Osteoblast (primary cell): ENCODE results near the gene NFIC. TPM values are rescaled to one million over a fixed set of nuclear protein-coding genes. Genes with fewer than 3 reads are reported as not detected.

ENCODE experiments used
- DNase-seq: peaks from one replicate; pipeline ENCODE4 v3.0.0; 2011; ENCODE audit warnings: low spot score, mixed read lengths; ENCODE audit not compliant: insufficient read length; ENCODE audit errors: missing footprints
- H2AFZ ChIP-seq: 2 replicates; pipeline ENCODE4 v1.6.0; 2011; ENCODE audit warnings: mild to moderate bottlenecking, low read length
- H3K27ac ChIP-seq: 2 replicates; pipeline ENCODE4 v1.5.1; 2011; ENCODE audit warnings: mild to moderate bottlenecking, low read depth, low read length, moderate library complexity
- H3K27me3 ChIP-seq: 2 replicates; pipeline ENCODE4 v1.6.0; 2012; ENCODE audit warnings: mild to moderate bottlenecking, control low read depth, inconsistent platforms, low read length, moderate library complexity; ENCODE audit not compliant: insufficient read depth
- H3K36me3 ChIP-seq: 2 replicates; pipeline ENCODE4 v1.5.1; 2011; ENCODE audit warnings: mild to moderate bottlenecking, low read length, control low read depth, moderate library complexity; ENCODE audit not compliant: insufficient read depth
- H3K4me1 ChIP-seq: 2 replicates; pipeline ENCODE4 v1.5.1; 2011; ENCODE audit warnings: mild to moderate bottlenecking, low read length, control low read depth, moderate library complexity; ENCODE audit not compliant: insufficient read depth
- H3K4me2 ChIP-seq: 2 replicates; pipeline ENCODE4 v1.6.0; 2011; ENCODE audit warnings: mild to moderate bottlenecking, low read length; ENCODE audit not compliant: insufficient read depth
- H3K4me3 ChIP-seq: fragments of 200-600 bp; sonication (generic); 3 replicates; pipeline ENCODE4 v1.5.1; 2012; ENCODE audit warnings: mild to moderate bottlenecking, low read length, inconsistent platforms; ENCODE audit not compliant: insufficient read depth
- H3K79me2 ChIP-seq: 2 replicates; pipeline ENCODE4 v1.6.0; 2012; ENCODE audit warnings: mild to moderate bottlenecking, low read length, control low read depth, inconsistent platforms; ENCODE audit not compliant: insufficient read depth
- H3K9me3 ChIP-seq: 2 replicates; pipeline ENCODE4 v1.5.1; 2011; ENCODE audit warnings: low read depth, low read length, control low read depth
- H4K20me1 ChIP-seq: 2 replicates; pipeline ENCODE4 v1.6.0; 2012; ENCODE audit warnings: mild to moderate bottlenecking, low read length, control low read depth; ENCODE audit not compliant: insufficient read depth
- total RNA-seq: library from RNA; depleted of rRNA; stranded (reverse); fragments of >200 nt; gene quantifications from 2 replicates; pipeline ENCODE4 v1.2.3, GENCODE V29; 2012
- TF ChIP-seq, protein P1 (sequence below): IDR thresholded peaks from 2 replicates; pipeline ENCODE4 v1.5.1; 2011; ENCODE audit warnings: mild to moderate bottlenecking, low read depth, low read length, moderate library complexity; ENCODE audit errors: extremely low read depth

The NFIC gene
- total RNA-seq, 1 donor = 61.2 TPM

DNA sequence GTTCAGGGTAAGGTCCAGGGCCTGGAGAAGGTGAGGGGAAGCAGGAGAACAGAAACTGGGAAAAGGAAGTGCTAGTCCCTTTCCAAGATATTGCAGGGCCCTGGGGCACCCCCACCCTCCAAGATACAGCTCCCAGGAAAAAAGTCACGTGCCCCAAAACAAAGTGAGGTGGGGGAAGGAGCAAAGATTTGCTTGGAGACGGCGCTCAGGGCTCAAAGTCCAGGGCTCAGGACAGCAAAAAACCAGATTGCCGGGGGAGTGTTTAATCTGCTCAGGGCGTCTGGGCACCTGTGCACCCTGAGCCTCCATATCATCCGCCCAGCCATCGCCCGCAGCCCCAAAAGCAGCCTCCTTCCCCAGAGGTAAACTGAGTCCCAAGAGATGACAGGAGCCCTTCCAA lies 107.6 kb downstream of the NFIC start:
- Histone ChIP-seq H3K4me1 (no peaks in the 10 kb centered on the region), H3K79me2 (no peaks in the 10 kb centered on the region), H4K20me1 (peaks cover 19% of the 10 kb centered on the region), H3K9me3 (no peaks in the 10 kb centered on the region), H2AFZ (no peak overlapping the region), H3K4me2 (no peak overlapping the region), H3K27me3 (peaks cover 9% of the 10 kb centered on the region), H3K4me3 (no peak overlapping the region), H3K27ac (no peak overlapping the region), H3K36me3 (no peaks in the 10 kb centered on the region)
- TF ChIP-seq, protein P1, sequence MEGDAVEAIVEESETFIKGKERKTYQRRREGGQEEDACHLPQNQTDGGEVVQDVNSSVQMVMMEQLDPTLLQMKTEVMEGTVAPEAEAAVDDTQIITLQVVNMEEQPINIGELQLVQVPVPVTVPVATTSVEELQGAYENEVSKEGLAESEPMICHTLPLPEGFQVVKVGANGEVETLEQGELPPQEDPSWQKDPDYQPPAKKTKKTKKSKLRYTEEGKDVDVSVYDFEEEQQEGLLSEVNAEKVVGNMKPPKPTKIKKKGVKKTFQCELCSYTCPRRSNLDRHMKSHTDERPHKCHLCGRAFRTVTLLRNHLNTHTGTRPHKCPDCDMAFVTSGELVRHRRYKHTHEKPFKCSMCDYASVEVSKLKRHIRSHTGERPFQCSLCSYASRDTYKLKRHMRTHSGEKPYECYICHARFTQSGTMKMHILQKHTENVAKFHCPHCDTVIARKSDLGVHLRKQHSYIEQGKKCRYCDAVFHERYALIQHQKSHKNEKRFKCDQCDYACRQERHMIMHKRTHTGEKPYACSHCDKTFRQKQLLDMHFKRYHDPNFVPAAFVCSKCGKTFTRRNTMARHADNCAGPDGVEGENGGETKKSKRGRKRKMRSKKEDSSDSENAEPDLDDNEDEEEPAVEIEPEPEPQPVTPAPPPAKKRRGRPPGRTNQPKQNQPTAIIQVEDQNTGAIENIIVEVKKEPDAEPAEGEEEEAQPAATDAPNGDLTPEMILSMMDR = no peak
- DNase-seq = no peak

DNA sequence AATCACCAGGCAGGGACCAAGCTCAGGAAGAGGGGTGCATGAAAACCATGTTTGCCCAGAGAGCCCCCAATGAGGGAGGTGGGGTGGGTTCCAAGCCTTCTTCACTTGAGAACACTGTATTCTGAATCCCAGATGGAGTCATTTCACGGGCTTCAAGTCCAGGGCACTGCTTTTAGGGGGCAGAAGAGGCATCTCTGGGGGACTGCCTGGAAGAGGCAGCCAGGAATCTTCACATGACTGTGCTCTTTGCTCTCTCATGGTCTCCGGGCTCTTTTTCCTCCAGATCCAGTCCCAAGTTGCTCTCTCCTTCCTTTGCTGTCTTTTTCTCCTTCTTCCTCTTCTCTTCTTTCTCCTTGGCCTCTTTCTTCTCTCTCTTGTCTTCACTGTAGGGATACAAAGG lies 108.2 kb downstream of the NFIC start:
- Histone ChIP-seq H3K4me3 (no peak overlapping the region), H3K27me3 (peaks cover 9% of the 10 kb centered on the region), H2AFZ (no peak overlapping the region), H3K27ac (no peak overlapping the region), H3K9me3 (no peaks in the 10 kb centered on the region), H3K79me2 (no peaks in the 10 kb centered on the region), H3K4me2 (no peak overlapping the region), H4K20me1 (peaks cover 12% of the 10 kb centered on the region), H3K36me3 (no peaks in the 10 kb centered on the region), H3K4me1 (no peaks in the 10 kb centered on the region)
- no peak for DNase-seq
- TF ChIP-seq, protein P1 = no peak

DNA sequence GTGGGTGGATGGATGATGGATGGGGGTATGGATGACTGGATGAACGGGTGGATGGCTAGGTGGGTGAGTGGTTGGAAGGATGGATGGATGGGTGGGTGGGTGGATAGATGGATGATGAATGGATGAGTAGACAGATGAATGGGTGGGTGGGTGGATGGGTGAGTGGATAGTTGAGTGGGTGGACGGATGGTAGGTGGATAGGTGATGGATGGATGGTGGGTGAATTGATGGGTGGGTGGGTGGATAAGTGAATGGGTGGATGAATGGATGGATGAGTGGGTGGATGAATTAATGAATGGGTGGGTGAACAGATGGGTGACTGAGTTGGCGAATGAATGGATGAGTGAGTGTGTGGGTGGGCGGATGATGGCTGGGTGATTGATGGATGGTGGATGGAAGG lies 109.1 kb downstream of the NFIC start:
- H3K4me2 ChIP-seq = no peak overlapping the region
- H4K20me1 ChIP-seq = peaks cover 8% of the 10 kb centered on the region
- DNase-seq = no peak
- no peaks in the 10 kb centered on the region for H3K9me3 ChIP-seq
- H3K36me3 ChIP-seq = no peaks in the 10 kb centered on the region
- peaks cover 13% of the 10 kb centered on the region for H3K27me3 ChIP-seq
- no peaks in the 10 kb centered on the region for H3K4me1 ChIP-seq
- H3K27ac ChIP-seq = no peak overlapping the region
- H3K4me3 ChIP-seq = no peak overlapping the region
- no peak overlapping the region for H2AFZ ChIP-seq
- no peaks in the 10 kb centered on the region for H3K79me2 ChIP-seq
- TF ChIP-seq, protein P1 = no peak

DNA sequence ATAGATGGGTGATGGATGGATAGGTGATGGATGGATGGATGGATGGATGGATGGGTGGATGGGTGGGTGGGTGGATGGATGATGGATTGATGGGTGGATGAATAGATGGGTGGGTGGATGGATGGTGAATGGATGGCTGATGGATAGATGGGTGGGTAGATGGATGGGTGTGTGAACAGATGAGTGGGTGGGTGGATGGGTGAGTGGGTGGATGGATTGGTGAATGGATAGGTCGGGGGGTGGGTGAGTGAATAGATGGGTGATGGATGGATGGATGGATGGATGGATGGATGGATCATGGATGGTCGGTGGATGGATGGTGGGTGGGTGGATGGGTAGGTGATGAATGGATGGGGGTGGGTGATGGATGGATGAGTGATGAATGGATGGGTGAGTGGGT lies 110.4 kb downstream of the NFIC start:
- H2AFZ ChIP-seq = no peak overlapping the region
- H3K79me2 ChIP-seq = no peaks in the 10 kb centered on the region
- H3K27ac ChIP-seq = no peak overlapping the region
- no peak overlapping the region for H3K4me2 ChIP-seq
- TF ChIP-seq, protein P1 = no peak
- no peaks in the 10 kb centered on the region for H3K4me1 ChIP-seq
- peaks cover 6% of the 10 kb centered on the region for H4K20me1 ChIP-seq
- H3K36me3 ChIP-seq = no peaks in the 10 kb centered on the region
- no peak for DNase-seq
- no peaks in the 10 kb centered on the region for H3K9me3 ChIP-seq
- H3K4me3 ChIP-seq = no peak overlapping the region
- peaks cover 26% of the 10 kb centered on the region for H3K27me3 ChIP-seq
